ENCODE data around the gene SHLD2. TPM values are rescaled to one million over a fixed set of nuclear protein-coding genes. Genes with fewer than 3 reads are reported as not detected.
"Not testable (repeated sequence)": the region's sequence is repeated elsewhere in the genome, so short reads cannot be mapped to it uniquely, and the experiment has no call there.

The SHLD2 gene
- total RNA-seq, 1 experiment from 2014 or later = 21.4 TPM

- Histone ChIP-seq H3K27me3 (ENCODE audit: low read length) (no peaks in the 10 kb centered on the region), H3K27ac (ENCODE audit: low read length) (no peak overlapping the region), H3K9me2 (replicated peaks; ENCODE audit: insufficient read depth, low read length) (no peaks in the 10 kb centered on the region), H3K9me3 (ENCODE audit: low read length) (no peaks in the 10 kb centered on the region), H3K79me2 (ENCODE audit: low read length) (no peaks in the 10 kb centered on the region), H2AFZ (ENCODE audit: low read length) (no peak overlapping the region), H3K9ac (ENCODE audit: low read length) (no peak overlapping the region), H3K4me1 (ENCODE audit: low read length) (no peaks in the 10 kb centered on the region), H3K4me3 (ENCODE audit: low read length) (no peak overlapping the region), H3K4me2 (ENCODE audit: low read depth, low read length, poor library complexity, severe bottlenecking) (no peak overlapping the region), H3K36me3 (ENCODE audit: insufficient read depth, low read length) (no peaks in the 10 kb centered on the region; the same call in 1 of the 2 replicates), H4K20me1 (ENCODE audit: insufficient read depth, low read depth, low read length) (no peaks in the 10 kb centered on the region)
- peak; percentile 27 for DNase-seq
These were observed 34.6 kb upstream of the SHLD2 start for GRCh38 chr10:87060280-87060928.

- Histone ChIP-seq H3K9me2 (replicated peaks; ENCODE audit: insufficient read depth, low read length) (no peaks in the 10 kb centered on the region), H3K27me3 (ENCODE audit: low read length) (no peaks in the 10 kb centered on the region), H3K4me1 (ENCODE audit: low read length) (no peaks in the 10 kb centered on the region), H3K27ac (ENCODE audit: low read length) (no peak overlapping the region), H3K4me3 (ENCODE audit: low read length) (no peak overlapping the region), H3K4me2 (ENCODE audit: low read depth, low read length, poor library complexity, severe bottlenecking) (no peak overlapping the region), H3K9ac (ENCODE audit: low read length) (no peak overlapping the region), H4K20me1 (ENCODE audit: insufficient read depth, low read depth, low read length) (no peaks in the 10 kb centered on the region), H3K9me3 (ENCODE audit: low read length) (no peaks in the 10 kb centered on the region), H3K36me3 (ENCODE audit: insufficient read depth, low read length) (no peaks in the 10 kb centered on the region; the same call in 1 of the 2 replicates), H2AFZ (ENCODE audit: low read length) (no peak overlapping the region), H3K79me2 (ENCODE audit: low read length) (no peaks in the 10 kb centered on the region)
- peak; percentile 11 for DNase-seq
These were observed 30.4 kb upstream of the SHLD2 start for GRCh38 chr10:87064651-87065050.

GRCh38 chr10:87066178-87066577, 28.8 kb upstream of the SHLD2 start:
- H3K36me3 ChIP-seq (ENCODE audit: insufficient read depth, low read length) = no peaks in the 10 kb centered on the region
- H3K4me2 ChIP-seq (ENCODE audit: low read depth, low read length, poor library complexity, severe bottlenecking) = no peak overlapping the region
- no peaks in the 10 kb centered on the region for H3K27me3 ChIP-seq (ENCODE audit: low read length)
- H3K79me2 ChIP-seq (ENCODE audit: low read length) = no peaks in the 10 kb centered on the region
- H4K20me1 ChIP-seq (ENCODE audit: insufficient read depth, low read depth, low read length) = no peaks in the 10 kb centered on the region
- H3K9ac ChIP-seq (ENCODE audit: low read length) = no peak overlapping the region
- H3K27ac ChIP-seq (ENCODE audit: low read length) = no peak overlapping the region
- H2AFZ ChIP-seq (ENCODE audit: low read length) = no peak overlapping the region
- no peaks in the 10 kb centered on the region for H3K4me1 ChIP-seq (ENCODE audit: low read length)
- no peaks in the 10 kb centered on the region for H3K9me3 ChIP-seq (ENCODE audit: low read length)
- no peak for DNase-seq
- no peak overlapping the region for H3K4me3 ChIP-seq (ENCODE audit: low read length)
- H3K9me2 ChIP-seq (replicated peaks; ENCODE audit: insufficient read depth, low read length) = no peaks in the 10 kb centered on the region

GRCh38 chr10:87066865-87067264, 28.1 kb upstream of the SHLD2 start:
- Histone ChIP-seq H4K20me1 (ENCODE audit: insufficient read depth, low read depth, low read length) (no peaks in the 10 kb centered on the region), H3K4me1 (ENCODE audit: low read length) (no peaks in the 10 kb centered on the region), H3K9me2 (replicated peaks; ENCODE audit: insufficient read depth, low read length) (no peaks in the 10 kb centered on the region), H3K36me3 (ENCODE audit: insufficient read depth, low read length) (no peaks in the 10 kb centered on the region), H2AFZ (ENCODE audit: low read length) (no peak overlapping the region), H3K9me3 (ENCODE audit: low read length) (no peaks in the 10 kb centered on the region), H3K4me2 (ENCODE audit: low read depth, low read length, poor library complexity, severe bottlenecking) (no peak overlapping the region), H3K4me3 (ENCODE audit: low read length) (no peak overlapping the region), H3K27me3 (ENCODE audit: low read length) (no peaks in the 10 kb centered on the region), H3K9ac (ENCODE audit: low read length) (no peak overlapping the region), H3K27ac (ENCODE audit: low read length) (no peak overlapping the region), H3K79me2 (ENCODE audit: low read length) (no peaks in the 10 kb centered on the region; the same call in 1 of the 2 replicates)
- no peak for DNase-seq

GRCh38 chr10:87068281-87068680, 26.7 kb upstream of the SHLD2 start:
- Histone ChIP-seq H3K4me2 (ENCODE audit: low read depth, low read length, poor library complexity, severe bottlenecking) (no peak overlapping the region), H3K9ac (ENCODE audit: low read length) (no peak overlapping the region), H3K9me3 (ENCODE audit: low read length) (no peaks in the 10 kb centered on the region), H3K9me2 (replicated peaks; ENCODE audit: insufficient read depth, low read length) (no peaks in the 10 kb centered on the region), H3K27me3 (ENCODE audit: low read length) (no peaks in the 10 kb centered on the region), H3K27ac (ENCODE audit: low read length) (no peak overlapping the region), H3K4me1 (ENCODE audit: low read length) (no peaks in the 10 kb centered on the region), H3K79me2 (ENCODE audit: low read length) (no peaks in the 10 kb centered on the region; the same call in 1 of the 2 replicates), H2AFZ (ENCODE audit: low read length) (no peak overlapping the region), H3K36me3 (ENCODE audit: insufficient read depth, low read length) (no peaks in the 10 kb centered on the region), H4K20me1 (ENCODE audit: insufficient read depth, low read depth, low read length) (no peaks in the 10 kb centered on the region), H3K4me3 (ENCODE audit: low read length) (no peak overlapping the region)
- peak; percentile 24 for DNase-seq

GRCh38 chr10:87072449-87072848, 22.6 kb upstream of the SHLD2 start:
- H3K4me1 ChIP-seq (ENCODE audit: low read length) = no peaks in the 10 kb centered on the region
- no peak overlapping the region for H2AFZ ChIP-seq (ENCODE audit: low read length)
- no peaks in the 10 kb centered on the region for H3K27me3 ChIP-seq (ENCODE audit: low read length)
- H3K36me3 ChIP-seq (ENCODE audit: insufficient read depth, low read length) = no peaks in the 10 kb centered on the region
- H3K4me2 ChIP-seq (ENCODE audit: low read depth, low read length, poor library complexity, severe bottlenecking) = no peak overlapping the region
- H3K9me2 ChIP-seq (replicated peaks; ENCODE audit: insufficient read depth, low read length) = no peaks in the 10 kb centered on the region
- DNase-seq = no peak
- H3K4me3 ChIP-seq (ENCODE audit: low read length) = no peak overlapping the region
- H3K79me2 ChIP-seq (ENCODE audit: low read length) = peaks cover 5% of the 10 kb centered on the region; the same call in 1 of the 2 replicates
- no peaks in the 10 kb centered on the region for H3K9me3 ChIP-seq (ENCODE audit: low read length)
- no peak overlapping the region for H3K9ac ChIP-seq (ENCODE audit: low read length)
- no peak overlapping the region for H3K27ac ChIP-seq (ENCODE audit: low read length)
- H4K20me1 ChIP-seq (ENCODE audit: insufficient read depth, low read depth, low read length) = no peaks in the 10 kb centered on the region

GRCh38 chr10:87076421-87076820, 18.6 kb upstream of the SHLD2 start:
- H3K4me3 ChIP-seq (ENCODE audit: low read length) = not testable (repeated sequence)
- H3K79me2 ChIP-seq (ENCODE audit: low read length) = peaks cover 19% of the 10 kb centered on the region; the same call in 1 of the 2 replicates

GRCh38 chr10:87079106-87079836, 15.7 kb upstream of the SHLD2 start:
- H3K27me3 ChIP-seq (ENCODE audit: low read length) = no peaks in the 10 kb centered on the region
- peaks cover 42% of the 10 kb centered on the region for H3K79me2 ChIP-seq (ENCODE audit: low read length)
- no peak overlapping the region for H3K4me3 ChIP-seq (ENCODE audit: low read length)
- H3K9me2 ChIP-seq (replicated peaks; ENCODE audit: insufficient read depth, low read length) = no peaks in the 10 kb centered on the region
- H3K27ac ChIP-seq (ENCODE audit: low read length) = no peak overlapping the region
- H3K9ac ChIP-seq (ENCODE audit: low read length) = no peak overlapping the region
- no peaks in the 10 kb centered on the region for H3K4me1 ChIP-seq (ENCODE audit: low read length)
- no peak overlapping the region for H2AFZ ChIP-seq (ENCODE audit: low read length)
- H4K20me1 ChIP-seq (ENCODE audit: insufficient read depth, low read depth, low read length) = no peaks in the 10 kb centered on the region
- H3K4me2 ChIP-seq (ENCODE audit: low read depth, low read length, poor library complexity, severe bottlenecking) = no peak overlapping the region
- H3K36me3 ChIP-seq (ENCODE audit: insufficient read depth, low read length) = no peaks in the 10 kb centered on the region
- H3K9me3 ChIP-seq (ENCODE audit: low read length) = no peaks in the 10 kb centered on the region
- DNase-seq = peak; percentile 28

More at GRCh38 chr10:87076421-87076820, 18.6 kb upstream of the SHLD2 start:
- H2AFZ ChIP-seq (ENCODE audit: low read length); H3K4me1 ChIP-seq (ENCODE audit: low read length); H3K4me2 ChIP-seq (ENCODE audit: low read depth, low read length, poor library complexity, severe bottlenecking); H3K9me2 ChIP-seq (replicated peaks; ENCODE audit: insufficient read depth, low read length); H4K20me1 ChIP-seq (ENCODE audit: insufficient read depth, low read depth, low read length); H3K9ac ChIP-seq (ENCODE audit: low read length); H3K27me3 ChIP-seq (ENCODE audit: low read length); H3K36me3 ChIP-seq (ENCODE audit: insufficient read depth, low read length); H3K27ac ChIP-seq (ENCODE audit: low read length); H3K9me3 ChIP-seq (ENCODE audit: low read length): not testable (repeated sequence)
- peak; percentile 7 for DNase-seq
